GM12892 (cell line): ENCODE measurements around the gene CENPP.

Source experiments
- POLR2A ChIP-seq: IDR thresholded peaks from 2 replicates; pipeline ENCODE4 v1.6.1; 2011; ENCODE audit warnings: low read depth, low read length, control low read depth
- POLR2AphosphoS5 ChIP-seq: IDR thresholded peaks from 2 replicates; pipeline ENCODE4 v1.6.1; 2011; ENCODE audit warnings: low read depth, low read length, control low read depth
- TAF1 ChIP-seq: IDR thresholded peaks from 2 replicates; pipeline ENCODE4 v1.6.1; 2011; ENCODE audit warnings: low read depth, mild to moderate bottlenecking, control low read depth, low read length, borderline replicate concordance

DNA sequence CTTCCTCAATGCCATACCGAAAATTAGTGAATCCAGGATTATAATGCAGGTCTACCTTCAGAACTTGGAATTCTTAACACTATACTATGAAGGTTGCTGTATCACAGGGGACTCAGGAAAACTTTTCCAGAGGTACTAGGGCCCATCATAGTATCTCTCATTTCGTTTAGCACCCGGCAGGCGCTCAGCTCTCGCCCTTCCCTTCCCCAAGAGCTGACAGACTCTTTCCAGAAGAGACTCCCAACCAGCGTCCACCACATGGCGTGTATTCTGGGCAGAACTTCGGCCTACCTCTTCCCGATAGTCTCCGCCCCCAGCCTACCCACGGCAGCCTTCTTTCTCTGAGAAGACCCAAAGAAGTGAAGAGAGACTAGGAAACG is 874 bp upstream of the CENPP start:
- TF ChIP-seq POLR2A, result no peak
- no peak for TF ChIP-seq POLR2AphosphoS5
- TF ChIP-seq TAF1, result no peak
